Measurements from ENCODE around the gene WWTR1.

Gene WWTR1

DNA sequence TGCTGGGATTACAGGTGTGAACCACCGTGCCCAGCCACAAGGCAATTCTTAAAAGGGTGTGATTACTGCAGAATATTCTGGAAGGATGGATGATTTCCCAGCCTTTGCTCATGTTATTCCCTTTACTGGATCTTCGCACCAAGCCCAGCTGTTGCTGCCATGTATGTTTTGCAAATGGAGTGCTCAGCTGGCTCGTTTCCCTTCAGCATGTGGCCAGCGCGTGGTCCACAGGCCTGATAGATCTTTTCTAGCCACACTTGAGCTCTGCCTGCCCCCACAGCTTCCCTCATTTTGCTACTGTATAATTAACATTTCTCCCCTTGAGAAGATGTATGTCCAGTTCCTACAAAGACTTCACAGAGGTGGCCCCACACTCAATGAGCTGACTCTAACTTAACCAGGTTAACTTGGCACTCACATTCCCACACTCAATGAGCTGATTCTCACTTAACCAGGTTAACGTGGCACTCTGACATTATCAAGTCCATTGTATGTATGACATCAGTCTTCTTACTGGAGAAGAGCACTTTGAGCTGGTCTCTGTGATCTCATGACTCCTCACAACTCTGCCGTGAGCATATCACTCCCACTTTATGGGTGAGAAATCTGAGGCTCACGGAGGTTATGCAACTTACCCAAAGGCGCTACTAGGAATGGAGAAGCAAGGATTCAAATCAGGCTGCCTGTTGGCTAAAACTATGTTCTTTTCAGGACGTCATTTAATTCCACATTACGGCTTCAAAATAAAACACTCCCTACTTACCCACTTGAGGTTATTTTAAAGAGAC lies 134.1 kb downstream of the WWTR1 start:
- DNase-seq: no peak

GRCh38 chr3:149519912-149520311 lies 137.9 kb downstream of the WWTR1 start:
- DNase-seq: no peak

- no peak for DNase-seq
Measured at GRCh38 chr3:149516920-149517319, 140.9 kb downstream of the WWTR1 start.

DNA sequence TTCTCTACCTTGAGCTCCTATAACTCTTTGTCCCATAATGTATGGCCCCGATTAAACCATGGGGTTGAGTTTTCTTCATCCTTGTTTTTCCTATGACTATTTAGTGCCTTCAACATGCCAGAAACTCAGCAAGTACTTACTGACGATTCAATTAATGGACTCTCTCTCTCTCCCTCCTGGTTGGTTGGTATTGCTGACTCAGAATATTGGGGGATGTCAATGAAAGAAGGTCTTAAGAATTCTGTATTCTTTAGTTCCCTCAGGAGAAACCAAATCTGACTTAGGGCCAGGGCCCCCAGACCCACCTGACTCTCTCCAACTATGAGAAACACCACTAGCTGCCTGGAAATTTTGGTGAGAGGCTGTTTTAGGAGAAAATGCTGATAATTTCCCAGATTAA lies 142.6 kb downstream of the WWTR1 start:
- no peak for DNase-seq

DNA sequence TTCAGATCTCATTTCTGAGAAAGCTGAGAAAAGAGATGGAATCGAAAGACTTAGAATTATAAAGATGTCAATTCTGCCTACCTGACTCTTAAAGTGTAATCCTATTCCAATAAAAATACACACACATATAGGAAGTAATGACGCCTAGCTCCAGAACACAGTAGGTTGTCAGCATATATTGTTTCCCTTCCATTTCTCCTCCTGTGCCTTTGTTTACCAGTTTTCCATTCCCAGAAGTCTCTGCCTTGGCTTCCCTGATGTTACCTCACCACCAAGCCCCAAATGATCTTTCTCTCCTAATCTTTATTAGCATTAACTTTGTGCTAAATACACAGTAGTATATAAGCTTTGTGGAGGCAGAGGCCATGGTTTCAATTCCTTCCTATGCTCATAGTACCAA lies 143.4 kb downstream of the WWTR1 start:
- DNase-seq: no peak

DNA sequence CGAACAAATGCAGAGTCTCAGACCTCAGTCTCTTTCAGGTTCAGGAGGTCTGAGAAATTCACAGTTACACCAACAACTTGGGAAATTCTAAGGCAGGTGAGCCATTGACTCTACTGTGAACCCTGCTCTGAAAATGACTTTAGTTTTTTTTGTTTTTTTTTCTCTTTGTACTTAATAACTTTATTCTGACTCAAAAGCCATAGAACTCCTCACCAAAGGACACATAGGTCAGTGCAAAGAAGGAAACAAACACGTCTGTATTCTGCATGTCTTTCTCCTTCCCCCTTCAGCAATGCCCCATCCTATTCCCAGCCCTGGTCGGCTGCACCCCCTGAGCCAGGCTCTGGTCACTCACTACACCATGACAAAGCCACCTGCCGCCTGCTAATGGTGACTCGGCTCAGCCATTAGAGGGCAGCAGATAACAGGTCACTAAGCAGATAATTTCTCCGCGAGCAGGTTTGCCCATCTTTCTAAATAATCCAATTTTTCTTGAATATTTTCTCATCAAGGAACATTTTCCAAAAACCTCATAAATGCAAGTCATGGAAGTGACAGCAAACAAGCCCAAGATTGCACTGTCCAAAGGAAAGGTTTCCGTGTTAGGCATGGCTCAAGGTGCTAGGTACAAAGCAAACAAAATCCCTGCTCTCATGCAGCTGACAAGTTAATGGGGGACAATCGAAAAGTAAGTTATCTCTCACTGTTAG lies 145.6 kb downstream of the WWTR1 start:
- DNase-seq: peak; percentile 30 to 41

- no peak for DNase-seq
Measured at GRCh38 chr3:149511040-149511626, 146.7 kb downstream of the WWTR1 start.

DNA sequence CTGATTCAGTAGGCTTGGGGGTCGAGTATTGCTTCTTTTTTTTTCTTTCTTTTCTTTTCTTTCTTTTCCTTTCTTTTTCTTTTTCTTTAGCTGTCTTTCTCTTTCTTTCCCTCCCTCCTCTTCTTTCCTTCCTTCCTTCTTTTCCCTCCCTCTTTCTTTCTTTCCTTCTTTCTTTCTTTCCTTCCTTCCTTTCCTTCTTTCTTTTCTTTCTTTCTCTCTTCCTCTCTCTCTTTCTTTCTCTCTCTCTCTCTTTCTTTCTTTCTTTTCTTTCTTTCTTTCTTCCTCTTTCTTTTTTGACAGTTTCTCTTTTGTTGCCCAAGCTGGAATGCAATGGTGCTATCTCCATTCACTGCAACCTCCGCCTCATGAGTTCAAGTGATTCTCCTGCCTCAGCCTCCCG lies 147.3 kb downstream of the WWTR1 start:
- DNase-seq: no peak

- no peak for DNase-seq
Measured at GRCh38 chr3:149509526-149509925, 148.3 kb downstream of the WWTR1 start.

- peak; percentile 7 to 52 for DNase-seq
Measured at GRCh38 chr3:149507491-149508324, 150.1 kb downstream of the WWTR1 start.

DNA sequence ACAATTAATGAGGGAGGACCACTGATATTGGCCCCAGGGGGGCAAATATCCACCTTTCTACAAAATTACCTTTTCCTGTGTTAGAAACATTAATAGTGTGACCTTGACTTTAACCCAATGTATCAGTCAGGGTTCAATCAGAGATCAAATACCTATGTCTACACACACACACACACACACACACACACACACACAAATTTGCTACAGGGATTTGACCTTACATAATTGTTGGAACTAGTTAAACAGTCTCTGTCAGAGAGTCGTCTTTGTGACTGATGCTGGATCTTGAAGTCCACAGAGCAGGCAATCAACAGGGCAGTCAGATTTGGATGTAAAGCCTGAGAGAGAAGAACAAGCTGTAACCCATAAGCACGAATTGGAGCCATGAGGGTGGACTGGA lies 150.9 kb downstream of the WWTR1 start:
- no peak for DNase-seq

DNA sequence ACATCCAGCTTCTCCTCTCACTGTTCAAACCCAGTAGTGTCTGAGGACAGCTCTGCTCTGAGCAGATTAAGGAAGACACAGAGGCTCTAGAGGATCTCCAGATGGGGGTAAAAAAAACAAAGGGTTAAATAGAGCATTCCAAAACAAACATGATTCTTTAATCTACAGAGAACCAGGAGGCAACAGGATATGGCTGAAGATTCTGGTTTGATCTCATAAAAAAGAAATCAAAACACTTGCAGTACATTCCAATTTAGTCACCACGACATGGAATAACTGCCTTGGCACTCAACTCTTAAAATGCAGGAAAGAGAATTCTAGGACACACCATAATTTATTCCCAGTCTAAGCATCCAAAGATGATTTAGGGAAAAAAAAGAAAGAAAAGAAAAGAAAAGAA lies 151.3 kb downstream of the WWTR1 start:
- no peak for DNase-seq

- DNase-seq: no peak
Measured at GRCh38 chr3:149502438-149502837, 155.4 kb downstream of the WWTR1 start.

DNA sequence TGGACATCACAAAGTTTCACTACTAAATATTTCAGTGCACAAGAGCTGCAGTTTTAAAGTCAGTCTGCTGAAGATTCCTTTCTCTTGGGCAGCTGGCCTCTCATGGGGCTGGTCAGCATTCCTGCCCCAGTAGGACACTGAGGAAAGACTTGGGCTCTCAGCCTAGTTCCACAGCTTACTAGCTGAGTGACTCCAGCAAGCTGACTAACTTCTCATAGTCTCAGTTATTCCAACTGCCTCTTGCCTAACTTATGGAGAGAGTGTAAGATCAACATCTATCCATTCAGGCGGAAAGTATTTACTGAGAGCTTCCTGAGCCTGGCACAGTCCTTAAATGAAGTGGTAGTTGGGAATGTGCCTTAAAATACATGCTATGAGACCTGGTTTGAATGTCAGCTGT lies 156.3 kb downstream of the WWTR1 start:
- DNase-seq: no peak

DNA sequence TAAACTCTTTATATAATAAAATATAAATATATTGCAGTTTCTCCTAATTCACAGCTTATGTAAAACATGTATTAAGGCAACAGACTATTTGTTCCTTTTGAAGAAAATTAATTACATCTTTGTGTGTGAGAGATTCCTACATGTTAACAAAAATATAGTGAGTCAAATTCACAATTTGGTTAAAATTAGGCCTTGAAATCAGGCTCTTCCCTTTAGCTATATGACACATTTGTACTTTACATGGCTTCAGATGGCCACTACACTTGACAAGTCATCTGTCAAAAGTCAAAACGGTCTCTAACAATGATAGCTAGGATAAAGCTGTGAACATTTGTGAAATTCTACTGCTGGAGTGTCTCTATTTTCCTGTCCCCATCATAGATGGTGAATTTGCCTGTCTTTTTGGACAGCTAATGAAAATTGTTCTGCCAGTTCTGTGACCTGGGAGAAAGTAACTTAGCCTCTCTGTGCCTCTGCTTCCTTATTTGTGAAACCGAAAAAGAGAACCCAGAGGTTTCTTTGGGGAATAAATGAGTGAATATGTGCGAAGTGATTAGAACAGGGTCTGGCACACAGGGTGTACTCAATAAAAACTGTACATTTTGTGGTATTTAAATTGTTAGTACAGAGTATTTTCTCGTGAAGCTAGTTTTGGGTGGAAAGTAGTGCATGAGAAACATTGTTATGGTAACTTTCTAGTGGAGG lies 159.7 kb downstream of the WWTR1 start:
- DNase-seq: no peak

DNA sequence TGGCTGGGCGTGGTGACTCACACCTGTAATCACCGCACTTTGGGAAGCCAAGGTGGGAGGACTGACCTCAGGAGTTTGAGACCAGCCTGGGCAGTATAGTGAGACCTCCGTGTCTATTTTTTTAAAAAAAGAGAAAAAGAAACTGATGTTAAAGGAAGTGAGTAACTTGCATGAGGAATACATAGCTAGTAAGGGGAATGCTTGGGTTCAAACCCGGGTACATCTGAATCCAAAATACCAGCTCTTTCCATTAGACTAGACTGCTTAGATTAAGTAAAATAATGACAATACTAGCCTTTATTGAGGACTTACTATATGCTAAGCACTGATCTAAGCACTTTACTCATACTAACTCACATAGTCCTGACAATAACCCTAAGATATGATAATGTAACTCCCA lies 160.9 kb downstream of the WWTR1 start:
- no peak for DNase-seq

GRCh38 chr3:149495581-149496125 lies 162.2 kb downstream of the WWTR1 start:
- no peak for DNase-seq

DNA sequence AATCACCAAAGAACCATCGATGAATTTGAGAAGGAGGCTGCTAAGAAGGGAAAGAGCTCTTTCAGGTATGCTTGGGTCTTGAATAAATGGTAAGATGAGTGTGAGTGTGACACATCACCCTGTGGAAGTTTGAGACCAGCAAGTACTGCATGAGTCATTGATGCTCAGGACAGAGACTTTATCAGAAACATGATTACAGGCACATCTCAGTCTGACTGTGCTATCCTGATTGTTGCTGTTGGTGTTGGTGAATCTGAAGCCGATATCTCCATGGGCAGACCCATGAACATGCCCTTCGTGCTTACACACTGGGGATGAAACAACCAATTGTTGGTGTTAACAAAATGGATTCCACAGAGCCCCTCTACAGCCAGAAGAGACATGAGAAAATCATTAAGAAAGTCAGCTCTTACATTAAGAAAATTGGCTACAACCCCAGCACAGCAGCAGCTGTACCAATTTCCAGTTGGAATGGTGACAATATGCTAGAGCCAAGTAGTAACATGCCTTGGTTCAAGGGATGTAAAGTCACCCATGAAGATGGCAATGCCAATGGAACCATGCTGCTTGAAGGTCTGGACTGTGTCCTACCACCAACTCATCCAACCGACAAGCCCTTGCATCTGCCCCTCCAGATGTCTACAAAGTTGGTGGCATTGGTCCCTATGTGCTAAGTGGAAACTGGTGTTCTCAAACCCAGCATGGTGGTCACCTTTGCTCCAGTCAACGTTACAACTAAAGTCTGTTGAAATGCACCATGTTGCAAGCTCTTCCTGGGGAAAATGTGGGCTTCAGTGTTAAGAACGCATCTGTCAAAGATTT lies 162.9 kb downstream of the WWTR1 start:
- no peak for DNase-seq

DNA sequence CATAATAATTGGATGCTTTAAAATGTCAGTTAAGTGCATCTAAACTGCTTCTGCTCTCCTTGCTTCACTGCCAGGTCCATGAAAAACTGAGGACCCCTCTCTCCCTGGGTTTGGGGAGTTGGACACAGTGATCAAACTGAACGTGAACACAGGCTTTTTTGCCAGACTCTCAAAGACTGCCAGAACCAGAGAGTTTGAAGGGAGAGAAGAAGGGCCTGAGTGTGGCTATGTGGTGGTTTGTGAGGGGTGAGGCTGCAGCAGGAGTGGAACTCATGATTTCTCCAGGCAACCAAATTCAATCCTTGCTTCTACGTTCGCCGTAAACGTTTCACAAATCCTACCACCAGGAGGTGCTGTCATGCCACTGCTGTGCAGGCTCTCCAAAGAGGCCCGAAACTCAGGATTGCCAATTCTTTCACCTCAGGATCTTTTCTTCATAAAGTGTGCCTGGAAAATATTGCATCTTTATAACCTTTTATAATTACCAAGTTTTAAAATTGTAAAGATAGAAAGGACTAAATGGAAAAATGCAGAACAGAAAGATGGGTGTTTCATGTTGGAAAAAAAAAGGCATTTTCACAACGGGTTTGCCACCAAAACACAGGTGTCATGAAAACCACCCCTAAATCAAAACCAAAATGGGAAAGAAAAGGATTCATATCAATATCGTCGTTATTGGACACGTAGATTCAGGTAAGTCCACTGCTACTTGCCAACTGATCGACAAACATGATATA lies 163.6 kb downstream of the WWTR1 start:
- peak; percentile 28 to 34 for DNase-seq

- DNase-seq: no peak
Measured at GRCh38 chr3:149493315-149494021, 164.4 kb downstream of the WWTR1 start.

Data from CD4-positive, alpha-beta T cell treated with Interferon alpha-2 for 1 hour (primary cell).